Measurements from ENCODE around the gene GCNT1.
"Not testable (repeated sequence)": the region's sequence is repeated elsewhere in the genome, so short reads cannot be mapped to it uniquely, and the experiment has no call there.

The GCNT1 gene

DNA sequence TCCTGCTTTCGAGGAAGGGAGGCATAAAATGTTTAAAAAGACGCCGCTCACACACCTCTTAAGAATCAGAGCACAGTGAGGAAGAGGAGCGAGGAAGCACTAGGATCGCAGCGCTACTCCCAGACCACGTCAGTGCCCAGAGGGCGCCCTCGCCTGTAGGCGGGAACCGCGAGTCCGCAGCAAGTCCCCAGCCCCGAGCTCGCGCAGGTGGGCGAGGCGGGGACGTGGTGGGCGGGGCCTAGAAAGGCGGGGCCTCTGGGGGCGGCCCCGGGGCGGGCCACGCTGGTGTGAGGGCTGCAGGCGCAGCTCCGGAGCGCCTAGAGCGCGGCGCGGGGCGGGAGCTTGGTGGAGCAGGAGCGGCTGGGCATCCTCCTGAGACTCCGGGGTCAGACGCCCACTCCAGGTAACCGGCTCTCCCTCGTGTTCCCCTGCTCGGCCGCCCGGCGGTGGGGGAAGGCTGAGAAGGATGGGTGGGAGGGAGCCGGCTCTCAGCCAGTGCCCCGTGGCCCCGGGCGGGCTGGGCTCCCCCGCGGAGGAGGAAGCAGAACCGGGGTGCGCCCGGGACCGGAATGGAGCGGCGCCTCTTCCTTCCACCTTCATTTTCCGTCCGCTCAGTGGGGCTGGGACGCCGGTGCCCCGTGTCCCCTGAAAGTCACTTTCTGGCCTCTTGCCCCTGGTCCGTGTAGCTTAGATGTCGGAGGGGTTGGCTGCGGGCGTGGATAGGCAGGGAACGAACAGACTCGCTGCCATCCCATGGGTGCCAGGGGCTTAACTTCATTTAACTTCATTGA is at the start of gene GCNT1:
Gene GCNT1, plus strand, starts transcription at position 280 of the 791 bp plus-strand sequence. CDS start 43,200 bp downstream, outside the sequence.
- FAIRE-seq: no peak

GRCh38 chr9:76412638-76413037 is 46.3 kb upstream of the GCNT1 start:
- FAIRE-seq: no peak

GRCh38 chr9:76413658-76414057 is 45.3 kb upstream of the GCNT1 start:
- no peak for FAIRE-seq

- no peak for FAIRE-seq
These were observed 44.3 kb upstream of the GCNT1 start for GRCh38 chr9:76414661-76415060.

- FAIRE-seq: no peak
These were observed 43.8 kb upstream of the GCNT1 start for GRCh38 chr9:76415154-76415553.

- FAIRE-seq: no peak
These were observed 43.3 kb upstream of the GCNT1 start for GRCh38 chr9:76415731-76416130.

GRCh38 chr9:76417394-76417793 is 41.6 kb upstream of the GCNT1 start:
- no peak for FAIRE-seq

DNA sequence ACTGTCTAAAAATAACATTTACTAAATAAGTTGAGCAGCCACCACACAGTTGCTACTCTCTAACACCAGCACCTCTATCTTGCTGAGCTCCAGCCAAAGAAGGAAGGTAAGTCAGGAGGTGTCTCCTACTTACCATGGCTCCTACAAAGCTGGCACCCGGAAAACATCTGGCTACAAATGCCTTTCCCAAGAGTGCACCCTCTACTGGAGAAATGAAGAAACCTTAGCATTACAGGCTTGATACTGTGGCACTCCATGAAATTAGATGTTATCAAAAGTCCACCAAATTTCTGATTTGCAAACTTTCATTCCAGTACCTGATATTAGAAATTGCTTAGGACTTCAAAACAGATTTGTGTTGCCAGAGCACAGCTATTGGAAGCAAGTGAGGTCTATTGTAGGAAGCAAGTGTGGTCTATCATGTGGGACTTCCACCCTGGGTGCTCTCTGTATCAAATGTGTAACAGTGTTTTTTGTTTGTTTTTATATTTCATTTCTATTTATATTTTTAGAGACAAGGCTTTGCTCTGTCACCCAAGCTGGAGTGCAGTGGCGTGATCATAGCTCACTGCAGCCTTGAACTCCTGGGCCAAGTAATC is 39.1 kb upstream of the GCNT1 start:
- FAIRE-seq: no peak

DNA sequence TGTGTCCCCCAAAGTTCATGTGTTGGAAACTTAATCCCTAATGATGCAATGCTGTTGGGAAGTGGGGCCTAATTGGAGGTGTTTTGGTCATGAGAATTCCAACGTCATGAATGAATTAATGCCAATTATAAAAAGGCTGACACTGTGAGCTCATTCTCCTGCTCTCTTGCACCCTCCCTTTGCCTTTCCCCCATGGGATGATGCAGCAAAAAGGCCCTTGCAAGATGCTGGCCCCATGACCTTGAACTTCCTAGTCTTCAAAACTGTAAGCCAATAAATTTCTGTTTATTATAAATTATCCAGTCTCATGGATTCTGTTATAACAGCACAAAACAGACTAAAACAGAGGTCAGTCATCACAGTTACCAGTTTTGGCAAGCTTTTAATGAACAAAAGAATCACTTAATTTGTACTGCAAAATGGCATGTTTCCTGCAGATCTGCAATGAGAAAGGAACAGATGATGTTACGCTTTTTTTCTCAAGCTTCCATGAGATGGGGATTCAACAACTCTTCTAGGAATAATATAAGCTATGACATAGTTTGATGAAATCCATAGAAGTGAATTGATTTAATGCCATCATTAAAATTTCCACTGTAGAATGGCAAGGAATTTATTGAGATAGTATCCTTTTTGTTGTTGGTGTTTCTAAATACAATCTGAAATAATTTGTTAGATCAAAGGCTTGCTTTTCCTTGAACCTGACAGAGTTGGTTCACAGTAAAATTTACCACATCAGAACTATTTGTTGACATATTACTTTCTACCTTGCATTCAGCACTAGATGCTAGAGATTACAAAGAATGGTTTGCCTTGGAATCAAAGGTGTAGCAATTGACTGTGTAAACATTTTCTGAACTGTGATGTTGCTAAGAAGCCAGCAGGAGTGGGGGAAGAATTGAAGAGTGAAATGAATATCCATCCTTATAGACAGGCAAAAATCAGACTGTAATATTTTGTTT is 35.5 kb upstream of the GCNT1 start:
- no peak for FAIRE-seq

DNA sequence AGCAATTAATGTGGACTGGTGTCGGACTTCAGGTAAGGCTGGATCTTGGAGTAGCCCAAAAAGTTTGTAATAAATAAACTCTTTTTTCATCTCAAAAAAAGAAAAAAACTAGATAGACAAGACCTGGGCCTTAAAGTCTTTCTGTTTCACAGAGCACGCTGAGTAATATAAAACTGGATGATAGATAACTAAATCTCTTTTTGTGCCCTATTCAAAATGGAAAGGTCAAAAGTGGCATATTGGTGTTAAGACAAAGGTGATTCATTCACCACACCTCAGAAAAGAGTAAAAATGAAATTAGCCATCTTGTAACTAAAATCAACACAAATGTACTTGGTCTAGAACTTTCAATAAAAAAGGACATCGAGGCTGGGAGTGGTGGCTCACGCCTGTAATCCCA is 34.5 kb upstream of the GCNT1 start:
- no peak for FAIRE-seq

GRCh38 chr9:76425677-76426453 is 33.1 kb upstream of the GCNT1 start:
- no peak for FAIRE-seq

DNA sequence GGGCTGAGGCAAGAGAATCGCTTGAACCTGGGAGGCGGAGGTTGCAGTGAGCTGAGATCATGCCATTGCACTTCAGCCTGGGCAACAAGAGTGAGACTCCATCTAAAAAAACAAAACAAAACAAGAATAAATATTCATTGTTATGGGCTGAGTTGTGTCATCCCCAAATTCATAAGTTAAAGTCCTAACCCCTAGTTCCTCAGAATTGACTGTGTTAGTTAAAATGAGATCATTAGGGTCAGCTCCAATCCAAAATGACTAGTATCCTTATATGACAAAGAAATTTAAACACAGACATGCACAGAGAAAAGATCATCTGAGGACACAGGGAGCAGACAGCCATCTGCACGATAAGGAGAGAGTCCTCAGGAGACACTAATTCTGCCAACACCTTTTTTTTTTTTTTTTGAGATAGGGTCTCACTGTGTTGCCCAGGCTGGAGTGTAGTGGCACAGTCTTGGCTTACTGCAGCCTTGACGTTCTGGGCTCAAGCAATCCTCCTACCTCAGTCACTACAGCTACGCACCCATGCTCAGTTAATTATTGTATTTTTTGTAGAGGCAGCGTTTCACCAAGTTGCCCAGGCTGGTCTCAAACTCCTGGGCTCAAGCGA is 32.1 kb upstream of the GCNT1 start:
- no peak for FAIRE-seq

- no peak for FAIRE-seq
These were observed 27.4 kb upstream of the GCNT1 start for GRCh38 chr9:76431601-76432000.

DNA sequence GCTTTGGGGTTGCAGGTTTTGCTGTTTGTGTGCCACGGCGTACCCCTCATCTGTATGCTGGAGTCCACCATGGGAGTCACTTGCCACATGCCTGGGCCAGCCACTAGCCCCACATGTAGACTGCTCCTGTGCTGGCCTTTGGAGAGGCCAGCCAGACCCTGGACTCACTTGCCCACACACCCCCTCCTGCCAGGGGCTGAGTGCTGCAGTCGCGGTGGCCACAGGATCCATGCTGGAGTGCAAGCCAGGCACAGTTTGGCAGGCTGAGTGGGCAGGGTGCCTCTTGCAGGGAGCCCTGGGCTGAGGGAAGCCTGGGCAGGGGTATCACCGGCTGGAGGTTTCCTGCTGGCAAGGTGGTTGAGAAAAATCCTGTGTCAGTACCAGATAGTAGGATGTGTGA is 25.6 kb upstream of the GCNT1 start:
- FAIRE-seq: no peak

DNA sequence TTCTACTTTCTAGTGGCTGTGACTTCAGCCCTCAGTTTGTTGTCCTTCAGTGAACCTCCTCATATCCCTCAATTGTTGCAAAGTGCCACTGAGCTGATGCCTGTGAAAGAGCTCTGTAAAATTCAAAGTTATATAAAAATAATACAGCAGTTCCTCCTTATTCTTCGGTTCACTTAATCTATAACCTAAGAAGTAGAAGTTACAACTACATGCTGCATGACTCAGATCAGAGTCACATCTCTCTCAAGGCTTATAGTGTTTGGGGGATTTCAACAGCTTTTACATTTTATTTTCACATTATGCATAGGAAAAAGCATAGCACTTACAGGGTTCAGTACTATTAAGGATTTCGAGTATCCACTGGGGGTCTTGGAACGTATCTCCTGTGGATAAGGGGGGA is 25.1 kb upstream of the GCNT1 start:
- no peak for FAIRE-seq

DNA sequence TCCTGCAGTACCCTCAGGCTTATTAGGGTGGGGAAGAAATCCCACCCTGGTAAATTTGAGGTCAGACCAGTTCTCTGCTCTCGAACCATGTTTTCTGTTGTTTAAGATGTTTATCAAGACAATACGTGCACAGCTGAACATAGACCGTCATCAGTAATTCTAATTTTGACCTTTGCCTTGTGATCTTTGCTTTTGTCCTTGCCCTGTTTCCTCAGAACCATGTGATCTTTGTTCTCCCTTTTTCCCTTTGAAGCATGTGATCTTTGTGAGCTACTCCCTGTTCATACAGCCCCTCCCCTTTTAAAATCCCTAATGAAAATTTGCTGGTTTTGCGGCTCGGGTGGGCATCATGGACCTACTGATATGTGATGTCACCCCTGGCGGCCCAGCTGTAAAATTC is 24.1 kb upstream of the GCNT1 start:
- FAIRE-seq: not testable (repeated sequence)

- FAIRE-seq: not testable (repeated sequence)
These were observed 21.8 kb upstream of the GCNT1 start for GRCh38 chr9:76437017-76437699.

GRCh38 chr9:76438841-76439588 is 20.0 kb upstream of the GCNT1 start:
- no peak for FAIRE-seq

DNA sequence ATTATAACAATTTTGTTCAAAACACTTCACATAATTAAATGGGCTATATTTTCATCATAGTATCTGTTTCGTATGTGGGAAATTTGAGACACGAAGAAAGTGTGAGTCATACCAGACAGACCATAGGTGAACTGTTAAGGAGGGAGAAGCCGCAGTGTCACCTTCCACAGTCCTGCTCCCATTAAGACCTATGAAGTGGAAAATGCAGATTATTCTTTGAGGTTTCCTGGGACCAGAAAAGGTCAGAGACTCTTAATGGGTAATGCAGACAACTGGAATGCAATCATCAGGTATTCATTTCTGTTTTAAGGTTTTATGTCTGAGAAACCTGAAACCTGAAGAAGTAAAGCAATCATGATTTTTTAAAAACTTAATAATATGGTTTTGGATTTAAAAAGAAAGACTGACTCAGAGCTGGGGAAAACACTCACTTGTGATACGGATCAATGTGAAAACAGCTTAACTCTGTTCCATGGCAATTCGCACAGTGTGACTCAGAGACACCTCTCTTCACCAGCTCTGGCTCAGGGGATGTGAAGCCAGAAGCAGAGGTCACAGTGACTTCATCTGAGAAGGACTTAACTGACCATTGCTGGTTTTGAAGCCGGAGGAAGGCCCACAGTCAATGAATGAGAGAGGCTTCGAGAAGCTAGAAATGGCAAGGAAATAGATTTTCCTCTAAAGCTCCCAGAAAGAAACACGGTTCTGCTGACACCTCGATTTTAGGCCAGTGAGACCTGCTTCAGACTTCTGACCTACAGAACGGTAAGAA is 17.2 kb upstream of the GCNT1 start:
- FAIRE-seq: no peak

DNA sequence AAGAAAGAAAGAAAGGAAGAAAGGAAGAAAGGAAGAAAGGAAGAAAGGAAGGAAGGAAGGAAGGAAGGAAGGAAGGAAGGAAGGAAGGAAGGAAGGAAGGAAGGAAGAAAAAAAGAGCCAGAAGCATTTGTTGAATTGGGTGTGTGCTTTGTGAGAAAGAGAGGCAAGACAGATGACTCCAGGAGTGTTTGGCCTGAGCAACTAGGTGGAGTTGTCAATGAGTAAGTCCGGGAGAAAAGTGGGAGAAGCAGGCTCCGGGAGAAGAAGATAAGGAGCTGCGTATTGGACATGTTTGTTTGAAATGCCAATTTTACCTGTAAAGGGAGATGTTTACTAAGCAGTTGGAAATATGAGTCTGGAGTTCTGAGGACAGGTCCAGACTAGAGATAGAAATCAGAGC is 15.1 kb upstream of the GCNT1 start:
- FAIRE-seq: no peak

Measured in TTC549 (cell line).